K562 (cell line): Measurements from ENCODE around the gene SLC39A3. TPM values are rescaled to one million over a fixed set of nuclear protein-coding genes. Genes with fewer than 3 reads are reported as not detected.

ENCODE experiments used
- ARID3B ChIP-seq: fragments of 250-450 bp; sonication (Bioruptor Pico); IDR thresholded peaks from 2 replicates; pipeline ENCODE4 v1.4.0; 2020; ENCODE audit warnings: borderline replicate concordance
- CAMTA2 ChIP-seq: fragments of 250-450 bp; sonication (Bioruptor Pico); conservative IDR thresholded peaks from 2 replicates; pipeline ENCODE4 v1.5.1; 2022
- CBX2 ChIP-seq: fragments of 200-600 bp; sonication (generic); IDR thresholded peaks from one replicate; pipeline ENCODE4 v1.6.1; 2012; ENCODE audit warnings: mild to moderate bottlenecking, low read length, inconsistent platforms; ENCODE audit not compliant: insufficient read depth, poor library complexity, severe bottlenecking
- DNMT1 ChIP-seq: fragments of 450-650 bp; IDR thresholded peaks from 2 replicates; pipeline ENCODE4 v1.6.1; 2016; ENCODE audit warnings: antibody characterized with exemption, mild to moderate bottlenecking
- KLF16 ChIP-seq: IDR thresholded peaks from 2 replicates; pipeline ENCODE4 v1.6.1; 2016; ENCODE audit warnings: antibody characterized with exemption
- MCM3 ChIP-seq: fragments of 450-650 bp; IDR thresholded peaks from 2 replicates; pipeline ENCODE4 v1.6.1; 2016
- RBFOX2 ChIP-seq: fragments of 200-400 bp; formaldehyde crosslinking; IDR thresholded peaks from 2 replicates; pipeline ENCODE4 v1.6.1; 2017; ENCODE audit warnings: low read depth, mild to moderate bottlenecking, low read length, moderate library complexity
- REST ChIP-seq, 2 experiments: fragments of 450-650 bp; formaldehyde crosslinking in 1 of 2; IDR thresholded peaks; 2 replicates each; pipeline versions ENCODE4 v1.4.0 to v1.6.1; 2014 to 2020; ENCODE audit warnings: mild to moderate bottlenecking in 2 of 2, borderline replicate concordance in 1 of 2, low read depth in 1 of 2
- TFE3 ChIP-seq: fragments of 450-650 bp; formaldehyde crosslinking; IDR thresholded peaks from 2 replicates; pipeline ENCODE4 v1.4.0; 2020; ENCODE audit warnings: mild to moderate bottlenecking, mixed read lengths
- USF1 ChIP-seq: sonication (generic); formaldehyde crosslinking; IDR thresholded peaks from 2 replicates; pipeline ENCODE4 v1.9.0; 2022; ENCODE audit warnings: mild to moderate bottlenecking, missing genetic modification reagents
- ZNF184 ChIP-seq: sonication (generic); formaldehyde crosslinking; IDR thresholded peaks from 2 replicates; pipeline ENCODE4 v1.5.0; 2020; ENCODE audit warnings: missing genetic modification reagents
- ZNF224 ChIP-seq: sonication (generic); formaldehyde crosslinking; IDR thresholded peaks from 2 replicates; pipeline ENCODE4 v1.8.0; 2022; ENCODE audit warnings: mild to moderate bottlenecking, missing genetic modification reagents
- ZNF511 ChIP-seq: sonication (generic); formaldehyde crosslinking; IDR thresholded peaks from 2 replicates; pipeline ENCODE4 v1.8.0; 2022; ENCODE audit warnings: mild to moderate bottlenecking, missing genetic modification reagents
- polyA plus RNA-seq, 8 experiments: library from polyadenylated mRNA; depleted of rRNA in 4 of 8; stranded (reverse) in 5 of 8; unstranded in 3 of 8; fragments of >200 nt; fragmentation: Nextera tagmentation in 2 of 8; fragmentation: Illumina TruSeq in 1 of 8; extraction: Ambion mirVana in 2 of 8; extraction: Trizol in 1 of 8; gene quantifications; 2 replicates each; pipeline versions ENCODE4 v1.2.1 to v1.2.3, GENCODE V29; 2011 to 2014; ENCODE audit warnings: inconsistent platforms in 1 of 8, missing spikeins in 1 of 8
- total RNA-seq, 7 experiments: library from RNA; depleted of rRNA in 6 of 7; stranded (reverse); fragments of >200 nt in 6 of 7; fragmentation: Illumina TruSeq in 2 of 7; extraction: Trizol in 2 of 7; gene quantifications; 2 replicates each; pipeline versions ENCODE4 v1.2.1 to v1.2.3, GENCODE V29; 2011 to 2021; ENCODE audit warnings: low replicate concordance in 1 of 7

The SLC39A3 gene
- total and polyA plus RNA-seq, 9 of the 15 experiments (the other 6 are each of a cell fraction or from before 2014, with no cell fraction given) = 2.3 to 215 (median 127) TPM

- TF ChIP-seq ARID3B (CRISPR knock-in tag) (no peak), ZNF224 (no peak), CBX2 (no peak), KLF16 (no peak), DNMT1 (no peak), CAMTA2 (CRISPR knock-in tag) (no peak), TFE3 (CRISPR knock-in tag) (peak; percentile 95), ZNF511 (CRISPR knock-in tag) (no peak), MCM3 (no peak), ZNF184 (CRISPR knock-in tag) (no peak), USF1 (peak; percentile 79), REST (IDR thresholded peaks at IDR 0.05; ENCODE audit: borderline replicate concordance) (0 out of 2 replicates have a peak, but pooled peaks have one; percentile 9), REST (CRISPR knock-in tag; IDR thresholded peaks at IDR 0.05; ENCODE audit: low read depth) (no peak), RBFOX2 (no peak)
Observed at GRCh38 chr19:2728783-2729387, 10.9 kb downstream of the SLC39A3 start (continued).
